HG03175 (cell line): ENCODE results near the gene TOM1L2.

Source experiments
- ATAC-seq: cut with Tn5 transposase; IDR thresholded peaks from one replicate; pipeline ENCODE4 v1.9.1; 2021; ENCODE audit warnings: mild to moderate bottlenecking, moderate library complexity; ENCODE audit not compliant: unreplicated experiment

The TOM1L2 gene

DNA sequence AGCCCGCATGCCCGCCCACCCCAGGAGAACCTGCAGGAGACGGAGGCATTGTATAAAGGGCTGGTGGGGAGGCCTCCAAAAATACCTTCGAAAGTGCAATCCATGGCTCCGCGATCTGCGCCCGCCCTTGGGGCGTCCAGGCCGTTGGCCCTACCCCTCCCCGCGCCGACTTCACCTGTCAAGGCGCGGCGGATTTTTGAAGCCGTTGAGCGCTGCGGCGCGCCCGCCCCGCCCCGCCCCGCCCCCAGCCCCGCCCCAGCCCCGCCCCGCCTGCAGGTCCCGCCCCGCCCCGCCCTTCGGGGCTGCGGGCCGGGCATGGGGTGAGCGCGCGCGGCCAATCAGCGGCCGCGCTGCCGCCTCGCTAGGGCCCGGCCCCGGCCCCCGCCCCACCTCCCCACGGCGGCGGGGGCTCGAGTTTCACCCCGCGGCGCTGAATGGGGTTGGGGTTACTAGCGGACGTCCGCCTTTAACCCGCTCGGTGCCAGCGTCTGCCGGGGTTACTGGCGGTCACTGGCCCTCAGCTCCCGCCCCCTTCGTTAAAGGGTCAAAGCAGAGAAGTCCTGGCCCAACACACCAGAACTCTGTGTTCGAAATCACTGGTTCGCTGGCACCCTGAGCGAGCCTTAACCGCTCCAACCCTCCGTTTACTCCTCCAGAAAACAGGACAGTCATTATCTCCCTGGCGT, 148.6 kb downstream of the TOM1L2 start:
- peak; percentile 81 for ATAC-seq

- no peak for ATAC-seq
These were observed 149.6 kb downstream of the TOM1L2 start for GRCh38 chr17:17822616-17823015.

- no peak for ATAC-seq
These were observed 150.0 kb downstream of the TOM1L2 start for GRCh38 chr17:17822189-17822588.

- ATAC-seq: no peak
These were observed 151.6 kb downstream of the TOM1L2 start for GRCh38 chr17:17820463-17821158.

GRCh38 chr17:17820046-17820445, 152.2 kb downstream of the TOM1L2 start:
- ATAC-seq: no peak

DNA sequence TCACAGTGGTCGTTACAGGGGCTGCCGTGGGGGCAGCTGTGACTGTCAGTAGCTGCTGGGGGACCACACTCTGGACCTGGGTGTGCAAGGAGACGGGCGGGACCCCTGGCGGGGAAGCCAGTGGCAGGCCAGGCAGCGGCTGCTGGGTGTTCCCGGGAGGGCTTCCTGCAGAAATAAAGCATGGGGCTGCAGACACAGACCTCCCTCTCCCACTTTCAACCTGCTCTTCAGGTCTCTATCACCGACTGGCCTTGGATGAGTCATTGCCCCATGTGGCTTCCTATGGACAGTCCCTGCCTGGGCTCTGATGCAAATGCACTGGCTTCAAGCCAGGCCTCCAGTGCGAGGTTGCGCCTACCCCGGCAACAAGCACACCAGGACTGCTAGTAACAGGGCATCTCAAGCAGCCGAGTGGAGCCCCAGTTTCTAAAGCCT, 152.6 kb downstream of the TOM1L2 start:
- ATAC-seq: peak; percentile 33

GRCh38 chr17:17819111-17819510, 153.1 kb downstream of the TOM1L2 start:
- ATAC-seq: no peak

- ATAC-seq: no peak
These were observed 154.1 kb downstream of the TOM1L2 start for GRCh38 chr17:17818088-17818526.

DNA sequence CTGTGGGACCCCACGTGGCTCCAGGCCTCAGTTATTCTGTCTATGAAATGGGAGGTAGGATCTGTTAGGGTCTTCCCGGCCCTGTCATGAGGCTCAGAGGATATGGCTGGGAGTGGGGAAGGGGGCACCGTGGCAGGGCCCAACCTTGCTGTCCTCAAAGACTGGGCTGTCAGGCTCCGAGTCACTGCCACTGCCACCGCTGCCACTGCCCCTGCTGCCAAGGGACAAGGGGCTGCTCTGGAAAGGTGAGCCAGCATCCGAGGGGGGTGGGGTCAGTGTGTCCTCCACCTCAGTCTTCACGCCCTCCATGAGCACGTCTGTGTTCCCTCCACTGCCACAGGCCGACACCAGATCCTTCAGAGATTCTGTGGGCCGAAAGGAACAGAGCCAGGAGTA, 154.7 kb downstream of the TOM1L2 start:
- no peak for ATAC-seq

DNA sequence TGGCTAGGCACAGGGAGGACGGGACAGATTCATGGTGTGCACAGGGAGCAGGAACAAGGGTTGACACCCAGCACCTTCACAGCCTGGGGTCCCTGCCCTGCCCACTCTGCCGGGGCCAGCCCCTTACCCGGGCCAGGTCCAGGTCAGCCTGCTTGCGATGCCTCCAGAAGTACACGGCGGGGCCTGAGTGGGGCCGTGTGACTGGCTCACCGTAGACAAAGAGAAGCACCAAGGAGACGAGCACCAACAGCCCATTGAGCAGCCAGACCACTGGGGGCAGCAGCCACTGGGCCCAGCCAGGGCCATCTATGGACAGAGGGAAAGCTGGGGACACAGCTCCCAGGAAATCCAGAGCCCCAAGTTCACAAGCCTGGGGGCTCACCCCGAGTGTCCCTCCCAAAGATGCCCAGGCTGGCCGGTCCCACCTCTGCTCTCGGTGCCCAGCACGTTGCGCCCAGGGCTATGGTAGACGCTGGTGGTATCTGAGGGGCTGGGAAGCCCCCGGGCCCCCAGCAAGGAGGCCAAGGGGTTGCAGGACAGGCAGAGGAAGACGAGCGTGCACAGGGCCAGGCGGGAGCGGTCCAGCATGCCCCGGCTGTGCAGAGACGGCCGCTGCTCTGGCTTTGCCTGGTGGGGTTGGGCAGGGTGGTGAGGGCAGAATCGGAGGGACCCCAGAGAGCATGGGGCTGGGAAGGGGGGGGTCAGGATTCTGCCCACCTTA, 155.2 kb downstream of the TOM1L2 start:
- ATAC-seq: no peak

DNA sequence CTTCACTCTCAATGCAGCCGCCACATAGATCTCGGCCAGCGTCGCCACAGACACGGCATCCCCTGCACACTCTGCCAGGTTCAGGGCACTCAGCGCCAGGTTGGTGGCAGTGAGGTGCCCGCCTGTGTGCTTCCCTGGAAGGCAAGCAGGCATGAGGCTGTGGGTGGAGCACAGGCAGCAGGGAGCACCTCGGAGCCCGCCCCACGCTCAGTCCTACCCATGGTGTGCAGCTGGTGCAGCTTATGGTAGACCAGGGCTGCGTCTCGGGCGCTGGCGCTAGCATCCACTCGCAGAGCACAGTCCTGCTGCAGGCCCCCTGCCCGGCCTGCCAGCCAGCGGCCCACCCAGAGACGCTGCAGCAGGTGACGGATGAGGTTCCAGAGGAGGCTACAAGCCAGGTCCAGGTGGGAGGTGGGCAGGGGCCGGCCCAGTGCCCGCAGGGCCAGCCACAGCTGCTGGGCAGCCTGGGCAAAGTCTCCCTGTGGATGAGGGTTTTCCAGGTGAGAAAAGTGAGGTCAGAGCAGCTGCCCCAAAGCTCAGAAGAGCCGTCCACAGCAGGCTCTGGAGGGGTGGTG, 155.9 kb downstream of the TOM1L2 start:
- no peak for ATAC-seq

- ATAC-seq: no peak
These were observed 156.6 kb downstream of the TOM1L2 start for GRCh38 chr17:17815436-17816200.

GRCh38 chr17:17815062-17815406, 157.2 kb downstream of the TOM1L2 start:
- no peak for ATAC-seq

- ATAC-seq: no peak
These were observed 157.8 kb downstream of the TOM1L2 start for GRCh38 chr17:17814162-17815061.

GRCh38 chr17:17813725-17814095, 158.5 kb downstream of the TOM1L2 start:
- ATAC-seq: no peak

DNA sequence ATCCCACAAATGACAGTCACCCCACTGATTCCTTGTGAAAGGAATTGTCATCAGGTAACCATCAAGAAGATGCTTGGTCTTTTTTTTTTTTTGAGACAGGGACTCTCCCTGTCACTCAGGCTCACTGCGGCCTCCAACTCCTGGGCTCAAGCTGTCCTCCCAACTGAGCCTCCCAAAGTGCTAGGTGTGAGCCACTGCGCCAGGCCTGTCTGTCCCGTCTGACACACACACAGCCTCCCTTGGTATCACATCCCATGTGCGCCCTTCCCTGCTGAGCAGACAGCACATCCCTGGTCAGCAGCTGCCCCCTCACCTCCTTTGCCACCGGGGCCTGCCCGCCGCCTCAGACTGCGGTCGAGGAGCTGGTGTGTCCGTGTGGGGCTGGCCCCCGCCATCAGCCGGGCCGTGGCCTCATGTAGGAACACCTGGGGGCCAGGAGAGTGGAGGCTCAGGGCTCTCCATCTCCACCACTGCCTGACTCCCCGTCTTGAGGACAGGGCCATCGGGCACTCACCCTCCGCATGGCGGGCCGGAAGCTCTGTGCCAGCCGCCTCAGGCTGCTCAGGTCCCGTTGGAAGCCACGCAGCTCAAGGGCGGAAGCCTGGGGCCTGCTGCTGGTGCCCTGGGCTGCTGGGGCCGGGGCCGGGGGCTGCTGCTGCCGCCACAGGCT, 159.0 kb downstream of the TOM1L2 start:
- ATAC-seq: no peak

- peak; percentile 48 for ATAC-seq
These were observed 159.8 kb downstream of the TOM1L2 start for GRCh38 chr17:17812211-17813054.
